ENCODE data around the gene SMIM33. TPM values are rescaled to one million over a fixed set of nuclear protein-coding genes. Genes with fewer than 3 reads are reported as not detected.
"Not testable (repeated sequence)": the region's sequence is repeated elsewhere in the genome, so short reads cannot be mapped to it uniquely, and the experiment has no call there.

The SMIM33 gene
- total RNA-seq, 1 donor from 2014 or later = not detected

DNA sequence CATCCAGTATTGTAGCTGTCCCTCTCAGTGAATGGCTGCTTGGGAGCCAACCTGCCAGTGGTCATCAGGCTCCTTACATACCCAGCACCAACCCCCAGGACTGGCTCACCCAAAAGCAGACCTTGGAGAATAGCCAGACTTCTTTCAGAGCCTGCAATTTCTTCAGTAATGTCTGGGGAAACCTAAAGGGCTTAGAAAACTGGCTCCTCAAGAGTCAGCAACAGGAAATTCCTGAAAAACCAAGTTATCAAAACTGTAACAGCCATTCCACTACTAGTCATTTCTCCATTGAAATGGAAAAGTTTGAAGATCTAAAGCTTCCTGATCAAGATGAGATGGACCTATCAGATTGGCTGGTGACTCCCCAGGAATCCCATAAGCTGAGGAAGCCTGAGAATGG is 24.0 kb downstream of the SMIM33 start:
- no peaks in the 10 kb centered on the region for H3K9me3 Mint-ChIP-seq
- Histone ChIP-seq H3K9me3 (ENCODE audit: low read depth) (no peaks in the 10 kb centered on the region), H3K4me1 (no peaks in the 10 kb centered on the region), H3K9ac (no peak overlapping the region), H3K27me3 (no peaks in the 10 kb centered on the region), H2AFZ (replicated peaks) (no peak overlapping the region), H4K20me1 (ENCODE audit: low read depth) (no peaks in the 10 kb centered on the region), H3K36me3 (no peaks in the 10 kb centered on the region), H3K4me3 (no peak overlapping the region), H3K79me2 (ENCODE audit: low read depth) (no peaks in the 10 kb centered on the region), H3F3A (ENCODE audit: low read depth) (no peaks in the 10 kb centered on the region), H3K27ac (no peak overlapping the region), H3K4me2 (no peak overlapping the region)
- TF ChIP-seq EZH2 (IDR thresholded peaks at IDR 0.05) = no peak
- no peak for TF ChIP-seq EZH2phosphoT487 (IDR thresholded peaks at IDR 0.05)
- TF ChIP-seq, protein P1, sequence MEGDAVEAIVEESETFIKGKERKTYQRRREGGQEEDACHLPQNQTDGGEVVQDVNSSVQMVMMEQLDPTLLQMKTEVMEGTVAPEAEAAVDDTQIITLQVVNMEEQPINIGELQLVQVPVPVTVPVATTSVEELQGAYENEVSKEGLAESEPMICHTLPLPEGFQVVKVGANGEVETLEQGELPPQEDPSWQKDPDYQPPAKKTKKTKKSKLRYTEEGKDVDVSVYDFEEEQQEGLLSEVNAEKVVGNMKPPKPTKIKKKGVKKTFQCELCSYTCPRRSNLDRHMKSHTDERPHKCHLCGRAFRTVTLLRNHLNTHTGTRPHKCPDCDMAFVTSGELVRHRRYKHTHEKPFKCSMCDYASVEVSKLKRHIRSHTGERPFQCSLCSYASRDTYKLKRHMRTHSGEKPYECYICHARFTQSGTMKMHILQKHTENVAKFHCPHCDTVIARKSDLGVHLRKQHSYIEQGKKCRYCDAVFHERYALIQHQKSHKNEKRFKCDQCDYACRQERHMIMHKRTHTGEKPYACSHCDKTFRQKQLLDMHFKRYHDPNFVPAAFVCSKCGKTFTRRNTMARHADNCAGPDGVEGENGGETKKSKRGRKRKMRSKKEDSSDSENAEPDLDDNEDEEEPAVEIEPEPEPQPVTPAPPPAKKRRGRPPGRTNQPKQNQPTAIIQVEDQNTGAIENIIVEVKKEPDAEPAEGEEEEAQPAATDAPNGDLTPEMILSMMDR (IDR thresholded peaks at IDR 0.05) = no peak
- H3K27me3 Mint-ChIP-seq (ENCODE audit: insufficient read depth, low read depth) = no peaks in the 10 kb centered on the region
- peaks cover 2% of the 10 kb centered on the region for H3K4me1 Mint-ChIP-seq
- DNase-seq (ENCODE audit: low spot score) = no peak
- no peak overlapping the region for H3K4me3 Mint-ChIP-seq
- no peak overlapping the region for H3K27ac Mint-ChIP-seq
- no peaks in the 10 kb centered on the region for H3K36me3 Mint-ChIP-seq

DNA sequence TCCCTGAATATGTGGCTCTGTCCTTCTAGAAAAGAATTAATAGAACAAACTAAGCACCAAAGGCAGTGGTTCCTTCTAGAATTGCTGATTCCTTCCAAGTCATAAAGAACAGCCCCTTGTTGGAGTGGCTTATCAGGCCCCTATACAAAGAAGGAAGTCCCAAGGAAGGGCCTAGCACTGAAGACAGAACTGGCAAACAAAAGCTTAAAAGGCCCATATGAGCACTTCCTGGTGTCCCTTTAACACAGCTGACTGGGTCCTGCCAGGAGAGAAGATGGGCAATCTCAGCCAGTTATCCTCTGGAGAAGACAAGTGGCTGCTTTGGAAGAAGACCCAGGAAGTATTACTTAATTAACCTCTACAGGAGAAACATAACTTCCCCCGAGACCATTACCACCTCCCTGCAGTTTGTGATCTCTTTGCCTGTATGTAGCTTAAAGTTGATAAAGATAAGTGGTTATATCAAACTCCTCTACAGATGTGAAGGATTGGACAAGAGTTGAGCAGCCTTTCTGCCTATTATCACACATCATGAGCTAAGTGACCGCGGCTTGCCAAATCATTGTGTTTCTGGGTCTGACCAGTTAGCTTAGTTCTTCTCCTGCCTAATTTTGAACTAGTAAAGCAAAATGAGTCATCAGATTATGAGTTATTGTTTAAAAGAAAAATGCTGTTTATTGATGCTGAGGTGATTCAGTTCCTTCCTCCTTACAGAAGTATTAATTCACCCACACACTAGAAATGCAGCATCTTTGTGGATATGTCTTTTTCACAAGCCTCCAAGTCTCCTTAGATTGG is 25.0 kb downstream of the SMIM33 start:
- Histone ChIP-seq H2AFZ (replicated peaks) (no peak overlapping the region), H4K20me1 (ENCODE audit: low read depth) (no peaks in the 10 kb centered on the region), H3F3A (ENCODE audit: low read depth) (no peaks in the 10 kb centered on the region), H3K79me2 (ENCODE audit: low read depth) (no peaks in the 10 kb centered on the region), H3K27me3 (no peaks in the 10 kb centered on the region), H3K36me3 (no peaks in the 10 kb centered on the region), H3K27ac (no peak overlapping the region), H3K4me3 (no peak overlapping the region), H3K4me2 (no peak overlapping the region), H3K9ac (no peak overlapping the region), H3K4me1 (no peaks in the 10 kb centered on the region), H3K9me3 (ENCODE audit: low read depth) (no peaks in the 10 kb centered on the region)
- H3K27me3 Mint-ChIP-seq (ENCODE audit: insufficient read depth, low read depth) = no peaks in the 10 kb centered on the region
- H3K36me3 Mint-ChIP-seq = no peaks in the 10 kb centered on the region
- H3K27ac Mint-ChIP-seq = no peak overlapping the region
- TF ChIP-seq EZH2 (IDR thresholded peaks at IDR 0.05) = no peak
- TF ChIP-seq, protein P1 (IDR thresholded peaks at IDR 0.05) = no peak
- TF ChIP-seq EZH2phosphoT487 (IDR thresholded peaks at IDR 0.05) = no peak
- no peak for DNase-seq (ENCODE audit: low spot score)
- H3K9me3 Mint-ChIP-seq = no peaks in the 10 kb centered on the region
- peaks cover 2% of the 10 kb centered on the region for H3K4me1 Mint-ChIP-seq
- H3K4me3 Mint-ChIP-seq = no peak overlapping the region

DNA sequence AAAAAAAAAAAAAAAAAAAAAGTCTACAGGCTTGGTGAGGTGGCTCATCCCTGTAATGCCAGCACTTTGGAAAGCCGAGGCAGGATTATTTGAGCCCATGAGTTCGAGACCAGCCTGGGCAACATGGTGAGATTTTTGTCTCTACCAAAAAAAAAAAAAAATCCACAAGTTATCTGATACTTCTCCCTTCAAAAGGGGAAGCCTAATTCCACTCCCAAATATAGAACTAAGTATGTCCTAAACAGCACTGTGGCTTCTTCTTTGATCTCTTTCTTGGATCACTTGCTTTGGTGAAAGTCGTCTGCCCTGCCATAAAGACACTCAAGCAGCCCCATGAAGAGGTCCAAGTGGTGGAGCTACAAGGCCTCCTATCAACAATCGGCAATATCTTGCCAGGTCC is 30.6 kb downstream of the SMIM33 start:
- no peak overlapping the region for H3K27ac ChIP-seq
- H3K36me3 ChIP-seq = no peaks in the 10 kb centered on the region
- Mint-ChIP-seq H3K4me1 (peaks cover 16% of the 10 kb centered on the region), H3K4me3 (no peak overlapping the region), H3K27ac (no peak overlapping the region), H3K9me3 (peaks cover 2% of the 10 kb centered on the region), H3K36me3 (no peaks in the 10 kb centered on the region), H3K27me3 (ENCODE audit: insufficient read depth, low read depth) (no peaks in the 10 kb centered on the region)
- no peak for DNase-seq (ENCODE audit: low spot score)
- no peaks in the 10 kb centered on the region for H3K79me2 ChIP-seq (ENCODE audit: low read depth)
- H3F3A ChIP-seq (ENCODE audit: low read depth) = peaks cover 4% of the 10 kb centered on the region
- H3K4me3 ChIP-seq = no peak overlapping the region
- H2AFZ ChIP-seq (replicated peaks) = no peak overlapping the region
- H3K9me3 ChIP-seq (ENCODE audit: low read depth) = no peaks in the 10 kb centered on the region
- H4K20me1 ChIP-seq (ENCODE audit: low read depth) = no peaks in the 10 kb centered on the region
- no peak for TF ChIP-seq EZH2 (IDR thresholded peaks at IDR 0.05)
- no peaks in the 10 kb centered on the region for H3K27me3 ChIP-seq
- peaks cover 9% of the 10 kb centered on the region for H3K4me1 ChIP-seq
- H3K9ac ChIP-seq = no peak overlapping the region
- H3K4me2 ChIP-seq = no peak overlapping the region

DNA sequence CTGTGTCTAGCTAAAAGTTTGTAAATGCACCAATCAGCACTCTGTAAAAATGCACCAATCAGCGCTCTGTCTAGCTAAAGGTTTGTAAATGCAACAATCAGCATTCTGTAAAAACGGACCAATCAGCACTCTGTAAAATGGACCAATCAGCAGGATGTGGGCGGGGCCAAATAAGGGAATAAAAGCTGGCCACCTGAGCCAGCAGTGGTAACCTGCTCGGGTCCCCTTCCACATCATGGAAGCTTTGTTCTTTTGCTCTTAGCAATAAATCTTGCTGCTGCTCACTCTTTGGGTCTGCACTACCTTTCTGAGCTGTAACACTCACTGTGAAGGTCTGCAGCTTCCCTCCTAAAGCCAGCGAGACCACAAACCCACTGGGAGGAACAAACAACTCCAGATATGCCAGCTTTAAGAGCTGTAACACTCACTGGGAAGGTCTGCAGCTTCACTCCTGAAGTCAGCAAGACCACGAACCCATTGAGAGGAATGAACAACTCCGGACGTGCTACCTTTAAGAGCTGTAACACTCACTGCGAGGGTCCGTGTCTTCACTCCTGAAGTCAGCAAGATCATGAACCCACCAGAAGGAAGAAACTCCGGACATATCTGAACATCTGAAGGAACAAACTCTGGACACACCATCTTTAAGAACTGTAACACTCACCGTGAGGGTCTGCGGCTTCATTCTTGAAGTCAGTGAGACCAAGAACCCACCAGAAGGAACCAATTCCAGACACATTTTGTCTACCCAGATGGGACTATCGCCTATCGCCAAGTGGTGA is 32.4 kb downstream of the SMIM33 start:
- H3K36me3 Mint-ChIP-seq; H3K4me3 Mint-ChIP-seq; H3K36me3 ChIP-seq; H3K27me3 ChIP-seq; H4K20me1 ChIP-seq (ENCODE audit: low read depth); H3K4me1 ChIP-seq; H3K9me3 ChIP-seq (ENCODE audit: low read depth); DNase-seq (ENCODE audit: low spot score); H3K27me3 Mint-ChIP-seq (ENCODE audit: insufficient read depth, low read depth); H3K79me2 ChIP-seq (ENCODE audit: low read depth); H3K27ac Mint-ChIP-seq; H3K27ac ChIP-seq; H3K9ac ChIP-seq; H3K9me3 Mint-ChIP-seq; H3F3A ChIP-seq (ENCODE audit: low read depth): not testable (repeated sequence)
- H3K4me3 ChIP-seq = peak overlapping the region; percentile 32
- H3K4me1 Mint-ChIP-seq = peaks cover 16% of the 10 kb centered on the region
- peak overlapping the region; percentile 66 for H3K4me2 ChIP-seq
- H2AFZ ChIP-seq (replicated peaks) = peak overlapping the region; percentile 99

DNA sequence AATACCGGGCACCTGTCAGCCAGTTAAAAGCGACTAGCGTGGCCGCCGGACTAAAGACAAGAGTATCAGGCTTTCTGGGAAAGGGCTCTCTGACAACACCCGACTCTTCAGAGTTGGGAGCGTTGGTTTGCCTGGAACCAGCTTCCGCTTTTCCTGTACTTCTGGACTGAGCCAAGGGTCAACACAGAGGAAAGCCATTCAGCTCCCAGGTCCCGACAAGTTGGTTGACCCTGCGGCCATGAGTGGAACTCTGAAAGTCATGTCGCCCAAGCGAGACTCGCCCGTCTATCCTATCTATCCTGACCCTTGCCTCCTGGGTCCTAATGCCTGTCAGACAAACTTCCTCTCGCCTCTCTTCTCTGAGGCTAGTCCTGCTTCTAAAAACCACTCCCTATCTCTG is 33.1 kb downstream of the SMIM33 start:
- H3K27me3 ChIP-seq; H4K20me1 ChIP-seq (ENCODE audit: low read depth); H3K27me3 Mint-ChIP-seq (ENCODE audit: insufficient read depth, low read depth); H3F3A ChIP-seq (ENCODE audit: low read depth); H3K27ac Mint-ChIP-seq; H3K9me3 ChIP-seq (ENCODE audit: low read depth); H3K9ac ChIP-seq; H3K36me3 ChIP-seq; H3K79me2 ChIP-seq (ENCODE audit: low read depth); H3K36me3 Mint-ChIP-seq; DNase-seq (ENCODE audit: low spot score); H3K27ac ChIP-seq; H3K4me1 ChIP-seq; H3K4me3 Mint-ChIP-seq; H3K9me3 Mint-ChIP-seq: not testable (repeated sequence)
- peak overlapping the region; percentile 66 for H3K4me2 ChIP-seq
- H3K4me3 ChIP-seq = peak overlapping the region; percentile 32
- peak overlapping the region; percentile 99 for H2AFZ ChIP-seq (replicated peaks)
- H3K4me1 Mint-ChIP-seq = peaks cover 16% of the 10 kb centered on the region

DNA sequence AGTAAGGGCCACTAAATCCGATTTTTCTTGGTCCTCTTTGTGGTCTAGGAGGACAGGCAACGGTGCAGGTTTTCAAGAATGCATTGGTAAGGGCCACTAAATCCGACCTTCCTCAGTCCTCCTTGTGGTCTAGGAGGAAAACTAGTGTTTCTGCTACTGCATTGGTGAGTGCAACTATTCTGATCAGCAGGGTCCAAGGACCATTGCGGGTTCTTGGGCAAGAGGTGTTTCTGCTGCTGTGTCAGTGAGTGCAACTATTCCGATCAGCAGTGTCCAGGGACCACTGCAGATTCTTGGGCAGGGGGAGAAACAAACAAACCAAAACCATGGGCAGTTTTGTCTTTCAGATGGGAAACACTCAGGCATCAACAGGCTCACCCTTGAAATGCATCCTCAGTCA is 33.9 kb downstream of the SMIM33 start:
- not testable (repeated sequence) for H3K36me3 Mint-ChIP-seq; H3K9me3 ChIP-seq (ENCODE audit: low read depth); H4K20me1 ChIP-seq (ENCODE audit: low read depth); H3K27me3 ChIP-seq; H3K9ac ChIP-seq; H3K9me3 Mint-ChIP-seq; H3K4me1 ChIP-seq; H3K27ac ChIP-seq; H3F3A ChIP-seq (ENCODE audit: low read depth); DNase-seq (ENCODE audit: low spot score); H3K4me3 Mint-ChIP-seq; H3K4me3 ChIP-seq; H3K27me3 Mint-ChIP-seq (ENCODE audit: insufficient read depth, low read depth); H3K27ac Mint-ChIP-seq; H3K79me2 ChIP-seq (ENCODE audit: low read depth); H3K36me3 ChIP-seq
- Histone ChIP-seq H3K4me2 (peak overlapping the region; percentile 41), H2AFZ (replicated peaks) (peak overlapping the region; percentile 99)
- H3K4me1 Mint-ChIP-seq = peaks cover 16% of the 10 kb centered on the region
